ENCODE measurements around the gene YIF1B. TPM values are rescaled to one million over a fixed set of nuclear protein-coding genes. Genes with fewer than 3 reads are reported as not detected.

YIF1B gene
- total and polyA plus RNA-seq, 2 of the 4 experiments (the other 2 are of a cell fraction), result 72.2 to 165 TPM

- H2AK5ac ChIP-seq (ENCODE audit: low read depth, low read length), result no peak overlapping the region
- H4K20me1 ChIP-seq (ENCODE audit: insufficient read depth, low read length), result 0 out of 2 replicates have a peak, but pooled peaks cover 3% of the 10 kb centered on the region
- H3K4me1 ChIP-seq (ENCODE audit: control insufficient read depth, insufficient read depth, low read length), result no peaks in the 10 kb centered on the region
- peak overlapping the region; percentile 47 for H2AK9ac ChIP-seq (replicated peaks; ENCODE audit: low read depth, low read length, poor library complexity)
- H3K4me2 ChIP-seq (ENCODE audit: low read depth, low read length), result peak overlapping the region; percentile 97
- H2BK15ac ChIP-seq (ENCODE audit: low read depth, low read length), result no peak overlapping the region
- H3K27me3 ChIP-seq (ENCODE audit: control insufficient read depth, insufficient read depth, low read length), result peaks cover 42% of the 10 kb centered on the region
- no TSS peak for BruUV-seq (replicated peaks)
- no peak overlapping the region for H3K14ac ChIP-seq (replicated peaks; ENCODE audit: low read depth, low read length)
- no peak overlapping the region for H3K4ac ChIP-seq (ENCODE audit: low read depth, low read length)
- H2BK20ac ChIP-seq (ENCODE audit: low read depth, low read length), result no peak overlapping the region
- ChIA-PET CTCF (interaction anchor here (0.9 to 1.5 kb wide), 2 partner anchors 13 to 26 kb away, joined by 3 to 4 read pairs; partner anchors contain the start of genes CATSPERG and PSMD8), POLR2A (ENCODE audit: unreplicated experiment) (interaction anchor here (0.6 kb wide), 1 partner anchor 11 kb away, joined by 4 read pairs; no protein-coding TSS in a partner anchor)
- no peak overlapping the region for H3K23ac ChIP-seq (ENCODE audit: low read depth, low read length)
- peak; percentile 94 for ATAC-seq (ENCODE audit: low read depth)
- peak; percentile 57 for DNase-seq
- H3K9me3 ChIP-seq (ENCODE audit: control insufficient read depth, insufficient read depth, low read length), result no peaks in the 10 kb centered on the region
- no peak overlapping the region for H3K56ac ChIP-seq (ENCODE audit: extremely low read depth, insufficient read depth, low read length)
- H3K36me3 ChIP-seq (ENCODE audit: control insufficient read depth, insufficient read depth, low read length), result no peaks in the 10 kb centered on the region
- no peak overlapping the region for H2BK120ac ChIP-seq (ENCODE audit: low read depth, low read length)
- H3K9ac ChIP-seq (ENCODE audit: low read depth, low read length), result no peak overlapping the region
- in situ Hi-C loops (cut with MboI; ENCODE audit: low sequenced_read_pairs) (no loop called here), intact Hi-C loops (cut with micrococcal nuclease) (no loop called here), dilution Hi-C loops (cut with HindIII; ENCODE audit: low sequenced_read_pairs, unreplicated experiment) (no loop called here)
- no peaks in the 10 kb centered on the region for H3K79me1 ChIP-seq (ENCODE audit: low read depth in 1 of 2, low read length in 2 of 2)
- no peak overlapping the region for H3K18ac ChIP-seq (ENCODE audit: low read depth, low read length)
- TF ChIP-seq NFE2L2 (IDR thresholded peaks at IDR 0.05; ENCODE audit: low read depth, low read length) (no peak), BHLHE40 (IDR thresholded peaks at IDR 0.05; ENCODE audit: low read depth, low read length) (no peak), CHD1 (IDR thresholded peaks at IDR 0.05; ENCODE audit: low read depth, low read length) (no peak), USF2 (IDR thresholded peaks at IDR 0.05; ENCODE audit: low read depth, low read length) (no peak), MAZ (IDR thresholded peaks at IDR 0.05; ENCODE audit: borderline replicate concordance, low read depth, low read length) (no peak), MXI1 (IDR thresholded peaks at IDR 0.05; ENCODE audit: borderline replicate concordance, low read depth, low read length) (no peak), RCOR1 (IDR thresholded peaks at IDR 0.05; ENCODE audit: insufficient replicate concordance, low read length) (no peak), POLR2A (IDR thresholded peaks at IDR 0.05; ENCODE audit: low read depth, low read length) (no peak), FOS (IDR thresholded peaks at IDR 0.05; ENCODE audit: low read depth, low read length) (no peak), SMC3 (IDR thresholded peaks at IDR 0.05; ENCODE audit: low read depth, low read length) (no peak), CTCF (conservative IDR thresholded peaks at IDR 0.05; ENCODE audit: low read depth, low read length) (no peak), CEBPB (IDR thresholded peaks at IDR 0.05; ENCODE audit: low read depth, low read length) (no peak), MAFK (IDR thresholded peaks at IDR 0.05; ENCODE audit: low read depth, low read length) (no peak), ELK1 (IDR thresholded peaks at IDR 0.05; ENCODE audit: borderline replicate concordance, low read depth, low read length) (no peak), RFX5 (IDR thresholded peaks at IDR 0.05; ENCODE audit: low read depth, low read length) (no peak), RAD21 (IDR thresholded peaks at IDR 0.05; ENCODE audit: low read length) (no peak)
- H3K27ac ChIP-seq (ENCODE audit: insufficient read depth, low read length), result no peak overlapping the region
- peak overlapping the region; percentile 98 for H2AFZ ChIP-seq (replicated peaks; ENCODE audit: low read length, poor library complexity)
- H3K9me1 ChIP-seq (ENCODE audit: insufficient read depth, low read length), result no peaks in the 10 kb centered on the region
- H4K5ac ChIP-seq (ENCODE audit: low read depth, low read length), result no peak overlapping the region
- H3K4me3 ChIP-seq (ENCODE audit: insufficient read depth, low read depth, low read length), result peak overlapping the region; percentile 66
- H4K8ac ChIP-seq (ENCODE audit: low read depth in 2 of 2, low read length in 2 of 2), result no peak overlapping the region
- WGBS, 2 experiments (ENCODE audit: extremely low coverage in 2 of 2, insufficient read length in 1 of 2), result 3% methylated on average over 8 of the region's 37 CpGs; no CpG with 5 or more reads in 1 of the 2 experiments
- no peak overlapping the region for H4K91ac ChIP-seq (ENCODE audit: insufficient read depth, low read depth, low read length)
- no peak overlapping the region for H2BK5ac ChIP-seq (ENCODE audit: low read depth, low read length, poor library complexity, severe bottlenecking)
Observed at GRCh38 chr19:38361633-38362075, 45.9 kb upstream of the YIF1B start.
